ENCODE results near the gene BFSP2.

DNA sequence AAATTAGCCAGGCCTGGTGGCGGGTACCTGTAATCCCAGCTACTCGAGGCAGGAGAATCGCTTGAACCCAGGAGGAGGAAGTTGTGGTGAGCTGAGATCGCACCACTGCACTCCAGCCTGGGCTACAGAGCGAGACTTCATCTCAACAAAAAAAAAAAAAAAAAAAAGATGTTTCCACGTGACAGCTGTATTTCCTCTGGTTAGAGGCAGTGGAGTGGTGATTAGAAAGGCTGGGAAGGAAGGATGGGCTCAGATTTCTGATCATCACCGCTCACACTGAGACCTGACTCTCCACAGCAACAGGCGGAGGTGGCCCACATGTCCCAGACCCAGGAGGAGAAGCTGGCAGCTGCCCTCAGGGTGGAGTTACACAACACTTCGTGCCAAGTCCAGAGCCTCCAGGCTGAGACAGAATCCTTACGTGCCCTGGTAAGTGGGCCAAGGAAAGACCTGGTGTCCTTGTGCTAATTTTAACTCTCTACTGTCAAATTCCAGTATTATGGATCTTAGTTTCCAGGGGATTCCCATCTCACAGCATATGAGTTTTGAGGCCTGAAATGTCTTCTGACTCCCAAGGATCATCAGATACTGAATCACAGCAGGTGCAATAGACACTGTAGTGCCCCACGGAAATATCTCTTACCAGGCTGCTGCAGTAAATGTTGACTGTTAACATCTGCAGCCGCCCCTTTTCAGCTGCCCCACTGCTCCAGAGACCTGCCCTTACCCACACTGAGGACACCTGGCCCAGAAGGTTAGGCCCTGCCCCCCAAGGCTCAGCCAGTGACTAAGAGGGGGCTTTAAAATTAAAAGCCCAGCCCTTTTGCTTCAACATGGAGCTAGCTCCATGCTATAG lies 66.9 kb downstream of the BFSP2 start:
- TF ChIP-seq, protein P1, sequence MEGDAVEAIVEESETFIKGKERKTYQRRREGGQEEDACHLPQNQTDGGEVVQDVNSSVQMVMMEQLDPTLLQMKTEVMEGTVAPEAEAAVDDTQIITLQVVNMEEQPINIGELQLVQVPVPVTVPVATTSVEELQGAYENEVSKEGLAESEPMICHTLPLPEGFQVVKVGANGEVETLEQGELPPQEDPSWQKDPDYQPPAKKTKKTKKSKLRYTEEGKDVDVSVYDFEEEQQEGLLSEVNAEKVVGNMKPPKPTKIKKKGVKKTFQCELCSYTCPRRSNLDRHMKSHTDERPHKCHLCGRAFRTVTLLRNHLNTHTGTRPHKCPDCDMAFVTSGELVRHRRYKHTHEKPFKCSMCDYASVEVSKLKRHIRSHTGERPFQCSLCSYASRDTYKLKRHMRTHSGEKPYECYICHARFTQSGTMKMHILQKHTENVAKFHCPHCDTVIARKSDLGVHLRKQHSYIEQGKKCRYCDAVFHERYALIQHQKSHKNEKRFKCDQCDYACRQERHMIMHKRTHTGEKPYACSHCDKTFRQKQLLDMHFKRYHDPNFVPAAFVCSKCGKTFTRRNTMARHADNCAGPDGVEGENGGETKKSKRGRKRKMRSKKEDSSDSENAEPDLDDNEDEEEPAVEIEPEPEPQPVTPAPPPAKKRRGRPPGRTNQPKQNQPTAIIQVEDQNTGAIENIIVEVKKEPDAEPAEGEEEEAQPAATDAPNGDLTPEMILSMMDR (conservative IDR thresholded peaks at IDR 0.05 in 1 of 2, IDR thresholded peaks at IDR 0.05 in 1 of 2; ENCODE audit: extremely low read depth in 1 of 2, insufficient read depth in 1 of 2, low read depth in 1 of 2, low read length in 2 of 2): no peak
- no peak for TF ChIP-seq EZH2 (IDR thresholded peaks at IDR 0.05; ENCODE audit: borderline replicate concordance, low read length)

Data from mammary epithelial cell (primary cell).